Choroid plexus epithelial cell (primary cell): ENCODE data around the gene CCDC91.

ENCODE experiments used
- DNase-seq: peaks from one replicate; pipeline ENCODE4 v3.0.0-alpha.2; 2010; ENCODE audit warnings: low read depth
- H3K4me3 ChIP-seq: 2 replicates; pipeline ENCODE4 v1.5.1; 2011; ENCODE audit warnings: low read depth, mild to moderate bottlenecking, control low read depth, low read length, moderate library complexity
- CTCF ChIP-seq: conservative IDR thresholded peaks from 2 replicates; pipeline ENCODE4 v1.5.1; 2011; ENCODE audit warnings: low read depth, mild to moderate bottlenecking, control low read depth, inconsistent platforms, low read length, moderate library complexity

The CCDC91 gene

GRCh38 chr12:28171356-28172060 lies 18.7 kb upstream of the CCDC91 start:
- no peak for DNase-seq
- H3K4me3 ChIP-seq = no peak overlapping the region
- TF ChIP-seq CTCF = no peak

GRCh38 chr12:28172434-28173030 lies 17.7 kb upstream of the CCDC91 start:
- peak; percentile 81 for DNase-seq
- peak; percentile 85 for TF ChIP-seq CTCF
- H3K4me3 ChIP-seq = no peak overlapping the region

- no peak overlapping the region for H3K4me3 ChIP-seq
- TF ChIP-seq CTCF = no peak
- no peak for DNase-seq
Measured at GRCh38 chr12:28173440-28173839, 16.8 kb upstream of the CCDC91 start.

- no peak overlapping the region for H3K4me3 ChIP-seq
- DNase-seq = no peak
- no peak for TF ChIP-seq CTCF
Measured at GRCh38 chr12:28175098-28175589, 15.1 kb upstream of the CCDC91 start.

GRCh38 chr12:28176295-28176694 lies 14.0 kb upstream of the CCDC91 start:
- no peak for TF ChIP-seq CTCF
- DNase-seq = no peak
- no peak overlapping the region for H3K4me3 ChIP-seq

- TF ChIP-seq CTCF = no peak
- DNase-seq = no peak
- H3K4me3 ChIP-seq = no peak overlapping the region
Measured at GRCh38 chr12:28177461-28177860, 12.8 kb upstream of the CCDC91 start.

GRCh38 chr12:28177905-28178304 lies 12.4 kb upstream of the CCDC91 start:
- no peak overlapping the region for H3K4me3 ChIP-seq
- no peak for DNase-seq
- no peak for TF ChIP-seq CTCF
